CD4-positive, CD25-positive, alpha-beta regulatory T cell (primary cell): ENCODE measurements around the gene COASY. TPM values are rescaled to one million over a fixed set of nuclear protein-coding genes. Genes with fewer than 3 reads are reported as not detected.
"Not testable (repeated sequence)": the region's sequence is repeated elsewhere in the genome, so short reads cannot be mapped to it uniquely, and the experiment has no call there.

Experiments
- ATAC-seq, 2 donors: fragments of 150-1000 bp; cut with Tn5 transposase; one replicate each; pipeline ENCODE4 v1.10.0; 2021; ENCODE audit warnings: low read depth in 2 of 2, moderate number of reproducible peaks in 2 of 2, moderate library complexity in 1 of 2
- DNase-seq, 3 donors: peaks; one replicate each; pipeline versions ENCODE4 v3.0.0 to v3.0.0-alpha.2; 2012 to 2022; ENCODE audit warnings: mixed read lengths in 1 of 3
- H3K27ac ChIP-seq: one replicate; pipeline ENCODE4 v1.7.0; 2013; ENCODE audit warnings: mild to moderate bottlenecking, low read length; ENCODE audit not compliant: insufficient read depth, poor library complexity, severe bottlenecking
- H3K27me3 ChIP-seq: one replicate; pipeline ENCODE4 v1.7.0; 2013; ENCODE audit warnings: low read length; ENCODE audit not compliant: control insufficient read depth, insufficient read depth
- H3K36me3 ChIP-seq: one replicate; pipeline ENCODE4 v1.7.0; 2013; ENCODE audit warnings: mild to moderate bottlenecking, low read length, moderate library complexity; ENCODE audit not compliant: control insufficient read depth, insufficient read depth
- H3K4me1 ChIP-seq: 2 replicates; pipeline ENCODE4 v1.7.0; 2013; ENCODE audit warnings: mild to moderate bottlenecking, low read length; ENCODE audit not compliant: insufficient read depth, control insufficient read depth, poor library complexity, severe bottlenecking
- H3K4me3 ChIP-seq: one replicate; pipeline ENCODE4 v1.7.0; 2013; ENCODE audit warnings: low read depth, mild to moderate bottlenecking, low read length, moderate library complexity
- H3K9me3 ChIP-seq, 2 experiments: 1 replicate in 1 of 2; 2 replicates in 1 of 2; pipeline ENCODE4 v1.7.0; 2013; ENCODE audit warnings: low read length in 2 of 2, mild to moderate bottlenecking in 1 of 2, moderate library complexity in 1 of 2; ENCODE audit not compliant: control insufficient read depth in 2 of 2
- H3K27ac Mint-ChIP-seq, 3 donors: one replicate each; pipeline ENCODE4 v1.8.0; 2020 to 2022; ENCODE audit warnings: mild to moderate bottlenecking in 3 of 3, mixed read lengths in 3 of 3, moderate library complexity in 2 of 3
- H3K27me3 Mint-ChIP-seq: one replicate; pipeline ENCODE4 v1.8.0; 2022; ENCODE audit warnings: mild to moderate bottlenecking, mixed read lengths
- H3K36me3 Mint-ChIP-seq: one replicate; pipeline ENCODE4 v1.8.0; 2020; ENCODE audit warnings: mixed read lengths
- H3K4me1 Mint-ChIP-seq, 4 donors: one replicate each; pipeline ENCODE4 v1.8.0; 2020 to 2022; ENCODE audit warnings: mixed read lengths in 4 of 4, mild to moderate bottlenecking in 1 of 4
- H3K4me3 Mint-ChIP-seq, 4 donors: one replicate each; pipeline ENCODE4 v1.8.0; 2020 to 2022; ENCODE audit warnings: mild to moderate bottlenecking in 4 of 4, mixed read lengths in 4 of 4, moderate library complexity in 3 of 4
- H3K9me3 Mint-ChIP-seq, 7 donors: one replicate each; pipeline ENCODE4 v1.8.0; 2020 to 2022; ENCODE audit warnings: mixed read lengths in 7 of 7, mild to moderate bottlenecking in 3 of 7, moderate library complexity in 2 of 7
- polyA plus RNA-seq, 4 donors: library from polyadenylated mRNA; unstranded; fragments of 300-500 nt; fragmentation: Illumina TruSeq; gene quantifications; one replicate each; pipeline ENCODE4 v1.2.3, GENCODE V29; 2021
- total RNA-seq: library from RNA; stranded (reverse); gene quantifications from one replicate; pipeline ENCODE4 v1.2.3, GENCODE V29; 2022

The COASY gene
- total and polyA plus RNA-seq, 5 donors from 2014 or later, result 41.6 to 56.1 (median 48.7) TPM

DNA sequence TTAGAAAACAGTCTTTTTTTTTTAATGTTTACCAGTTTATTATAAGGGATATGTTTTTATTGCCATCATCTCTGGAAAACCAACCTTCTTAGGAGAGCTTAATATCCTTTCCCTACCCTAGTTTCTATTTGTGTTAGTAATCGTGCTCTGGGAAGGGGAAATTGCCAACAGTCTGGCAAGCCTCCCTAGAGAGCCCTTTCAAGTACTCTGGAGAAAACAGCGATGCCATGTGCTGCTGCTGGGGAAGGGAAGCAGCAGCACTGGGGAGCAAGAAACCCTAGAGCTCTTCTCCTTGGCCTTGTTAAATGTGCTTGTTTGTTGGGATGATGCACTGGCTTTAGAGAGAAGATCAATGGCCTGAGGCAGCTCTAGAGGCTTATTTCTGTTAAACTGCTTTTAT, 37.0 kb downstream of the COASY start:
- DNase-seq, result no peak
- peak overlapping the region in 2 of 3 donors; percentile 30 to 67 for H3K27ac Mint-ChIP-seq

DNA sequence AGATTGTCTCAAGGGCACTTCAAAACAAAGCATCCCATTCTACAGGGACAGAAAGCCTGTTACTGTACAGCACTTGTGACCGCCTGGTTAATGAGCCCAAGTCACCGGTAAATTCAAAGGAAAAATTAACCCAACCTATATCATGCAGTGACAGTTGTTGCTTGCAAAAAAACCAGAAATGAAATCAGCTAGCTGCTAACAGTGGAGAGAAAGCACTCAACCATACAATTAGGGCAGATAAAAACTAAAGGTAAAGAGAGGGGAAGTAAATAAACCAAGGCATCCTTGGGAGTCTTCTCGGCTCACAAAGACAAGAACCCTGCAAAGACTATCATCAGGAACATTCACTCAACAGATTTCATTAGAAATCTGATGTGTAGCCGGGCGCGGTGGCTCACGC, 41.4 kb downstream of the COASY start:
- Mint-ChIP-seq H3K4me3 (peak overlapping the region; percentile 4 to 100 (median 66)), H3K9me3 (no peaks in the 10 kb centered on the region), H3K27ac (peak overlapping the region in 2 of 3 donors; percentile 42 to 69), H3K4me1 (peaks cover 20 to 88% (median 58%) of the 10 kb centered on the region in 4 donors), H3K36me3 (peaks cover 31% of the 10 kb centered on the region), H3K27me3 (no peaks in the 10 kb centered on the region)
- Histone ChIP-seq H3K27ac (no peak overlapping the region), H3K4me3 (no peak overlapping the region), H3K4me1 (peaks cover 66% of the 10 kb centered on the region), H3K36me3 (peaks cover 32% of the 10 kb centered on the region), H3K9me3 (no peaks in the 10 kb centered on the region), H3K27me3 (no peaks in the 10 kb centered on the region)
- ATAC-seq (no peak), DNase-seq (no peak)

More for the DNA sequence above, 37.0 kb downstream of the COASY start:
- H3K36me3 Mint-ChIP-seq, result peaks cover 20% of the 10 kb centered on the region
- Histone ChIP-seq H3K27ac (no peak overlapping the region), H3K9me3 (no peaks in the 10 kb centered on the region), H3K4me1 (peaks cover 29% of the 10 kb centered on the region), H3K36me3 (peaks cover 42% of the 10 kb centered on the region), H3K4me3 (peak overlapping the region; percentile 37), H3K27me3 (no peaks in the 10 kb centered on the region)
- H3K4me3 Mint-ChIP-seq, result peak overlapping the region in 3 of 4 donors; percentile 3 to 45 (median 35)
- ATAC-seq, result no peak
- H3K4me1 Mint-ChIP-seq, result peaks cover 20 to 57% (median 32%) of the 10 kb centered on the region in 4 donors
- no peaks in the 10 kb centered on the region for H3K9me3 Mint-ChIP-seq
- H3K27me3 Mint-ChIP-seq, result no peaks in the 10 kb centered on the region

DNA sequence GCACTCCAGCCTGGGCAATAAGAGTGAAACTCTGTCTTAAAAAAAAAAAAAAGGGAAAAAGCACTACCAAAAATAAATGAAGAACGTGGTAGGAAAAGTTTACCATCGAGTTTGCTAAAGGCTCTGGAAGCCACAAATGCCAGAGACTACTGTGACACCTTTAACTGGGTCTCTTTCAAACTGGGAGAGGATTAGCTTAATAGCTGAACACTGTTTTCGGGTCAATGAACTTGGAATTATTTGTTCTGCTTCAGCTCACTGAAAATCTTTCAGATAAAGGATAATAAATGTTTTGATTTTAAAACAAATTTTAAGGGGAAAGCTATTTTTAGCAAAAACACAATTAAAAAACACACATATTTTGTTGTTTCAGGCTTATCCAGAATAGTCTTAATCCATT, 45.8 kb downstream of the COASY start:
- peak overlapping the region; percentile 98 for H3K4me3 ChIP-seq
- peak overlapping the region; percentile 91 for H3K27ac ChIP-seq
- no peaks in the 10 kb centered on the region for H3K9me3 ChIP-seq
- no peaks in the 10 kb centered on the region for H3K27me3 ChIP-seq
- Mint-ChIP-seq H3K4me3 (peak overlapping the region; percentile 100), H3K27ac (peak overlapping the region in 2 of 3 donors; percentile 38 to 97), H3K9me3 (no peaks in the 10 kb centered on the region), H3K4me1 (peaks cover 20 to 67% (median 48%) of the 10 kb centered on the region in 4 donors), H3K27me3 (peaks cover 7% of the 10 kb centered on the region), H3K36me3 (peaks cover 30% of the 10 kb centered on the region)
- H3K36me3 ChIP-seq, result peaks cover 9% of the 10 kb centered on the region
- H3K4me1 ChIP-seq, result peaks cover 60% of the 10 kb centered on the region
- ATAC-seq, result no peak
- DNase-seq, result no peak

DNA sequence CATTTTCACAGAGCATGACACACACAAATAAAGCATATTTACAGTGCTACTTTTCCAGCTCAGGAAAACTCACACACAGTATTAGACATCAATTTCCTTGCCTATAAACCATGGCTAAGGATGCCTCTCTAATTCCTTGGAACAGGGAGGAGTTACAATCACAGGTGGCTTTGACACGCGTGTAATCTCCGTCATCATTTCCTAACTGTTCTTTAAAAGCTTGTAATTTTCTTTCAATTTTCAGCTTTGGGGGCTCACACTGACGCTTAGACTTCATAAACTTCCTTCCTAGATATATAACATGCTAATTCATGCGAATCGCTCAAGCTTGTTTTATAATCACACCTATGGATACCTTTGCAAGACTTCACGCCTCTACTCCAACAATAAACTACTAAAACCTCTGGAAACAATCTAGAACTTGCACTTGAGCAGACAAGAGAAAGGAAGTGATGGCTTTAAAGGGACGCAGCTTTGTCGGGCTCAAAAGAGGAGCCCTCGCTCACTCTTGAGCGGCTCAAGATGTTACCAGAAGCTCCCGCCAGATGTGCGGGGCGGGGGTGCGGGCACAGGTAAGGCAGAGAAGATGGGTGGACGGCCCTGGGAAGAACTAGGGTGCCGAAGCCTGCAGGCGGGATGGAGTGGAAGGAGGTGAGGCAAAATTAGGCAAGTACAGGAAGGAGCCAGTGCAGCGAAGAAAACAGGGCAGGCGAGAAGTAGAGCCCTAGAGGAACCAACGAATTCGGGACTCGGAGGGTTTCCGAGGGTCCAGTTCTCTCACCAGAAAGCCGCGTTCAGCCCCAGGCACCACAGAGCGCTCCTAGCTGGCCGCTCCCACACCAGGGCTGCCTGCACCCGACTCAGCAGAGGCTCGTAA, 46.6 kb downstream of the COASY start:
- H3K9me3 ChIP-seq, result no peaks in the 10 kb centered on the region
- DNase-seq, result peak in 2 of 3 donors; percentile 36 to 63
- Mint-ChIP-seq H3K27ac (peak overlapping the region; percentile 97 to 100 (median 100)), H3K9me3 (no peaks in the 10 kb centered on the region), H3K4me1 (peaks cover 13 to 60% (median 41%) of the 10 kb centered on the region in 4 donors), H3K4me3 (peak overlapping the region; percentile 100), H3K27me3 (peaks cover 7% of the 10 kb centered on the region), H3K36me3 (peaks cover 26% of the 10 kb centered on the region)
- peaks cover 55% of the 10 kb centered on the region for H3K4me1 ChIP-seq
- H3K27me3 ChIP-seq, result no peaks in the 10 kb centered on the region
- peak; percentile 47 to 58 for ATAC-seq
- peaks cover 4% of the 10 kb centered on the region for H3K36me3 ChIP-seq
- peak overlapping the region; percentile 91 for H3K27ac ChIP-seq
- H3K4me3 ChIP-seq, result peak overlapping the region; percentile 98

DNA sequence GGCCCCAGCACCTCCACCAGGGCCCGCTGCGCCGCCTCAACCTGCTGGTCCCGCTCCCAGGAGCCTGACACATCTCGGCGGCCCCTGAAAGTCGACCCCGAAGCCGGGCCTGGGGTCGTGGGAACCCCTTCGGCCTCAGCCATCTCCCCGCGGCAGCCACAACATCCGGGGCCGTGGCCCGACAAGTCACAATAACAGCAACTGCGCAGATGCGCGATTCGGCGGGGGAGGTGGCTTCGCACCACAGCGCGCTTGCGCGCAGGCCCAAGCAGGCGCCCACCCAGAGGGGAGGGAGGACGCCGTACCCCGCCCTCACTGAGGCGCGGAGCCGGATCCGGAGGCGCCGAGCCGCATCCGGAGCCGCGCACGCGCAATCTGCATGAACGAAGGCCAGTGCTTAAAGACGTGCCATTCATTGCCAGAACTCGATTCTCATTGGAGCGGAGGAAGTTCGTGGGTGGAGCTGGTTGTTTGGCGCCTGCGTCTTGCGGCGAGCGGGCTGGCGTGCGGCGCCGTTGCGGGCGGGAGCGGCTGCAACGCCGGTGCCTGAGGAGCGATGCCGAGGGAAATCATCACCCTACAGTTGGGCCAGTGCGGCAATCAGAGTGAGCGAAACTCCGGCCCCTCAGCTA, 47.4 kb downstream of the COASY start, which contains the start of the genes RETREG3 and TUBG1:
RETREG3 (minus strand) TSS at position 193 of the 632 bp plus-strand sequence; CDS start at position 143, 50 bp downstream.
TUBG1 (plus strand) TSS at position 502 of the 632 bp plus-strand sequence; CDS start at position 557, 55 bp downstream.
- Histone ChIP-seq H3K9me3 (no peaks in the 10 kb centered on the region), H3K4me1 (peaks cover 52% of the 10 kb centered on the region), H3K36me3 (peaks cover 3% of the 10 kb centered on the region), H3K27me3 (no peaks in the 10 kb centered on the region), H3K27ac (peak within 1 kb of the TSS; percentile 91), H3K4me3 (peak within 1 kb of the TSS; percentile 98)
- Mint-ChIP-seq H3K27me3 (peaks cover 7% of the 10 kb centered on the region), H3K36me3 (peaks cover 26% of the 10 kb centered on the region), H3K4me3 (peak within 1 kb of the TSS; percentile 100), H3K27ac (peak within 1 kb of the TSS; percentile 97 to 100 (median 100)), H3K4me1 (peaks cover 6 to 53% (median 36%) of the 10 kb centered on the region in 4 donors), H3K9me3 (no peaks in the 10 kb centered on the region)
- DNase-seq (peak; percentile 99 to 100 (median 99)), ATAC-seq (peak; percentile 90 to 93)

DNA sequence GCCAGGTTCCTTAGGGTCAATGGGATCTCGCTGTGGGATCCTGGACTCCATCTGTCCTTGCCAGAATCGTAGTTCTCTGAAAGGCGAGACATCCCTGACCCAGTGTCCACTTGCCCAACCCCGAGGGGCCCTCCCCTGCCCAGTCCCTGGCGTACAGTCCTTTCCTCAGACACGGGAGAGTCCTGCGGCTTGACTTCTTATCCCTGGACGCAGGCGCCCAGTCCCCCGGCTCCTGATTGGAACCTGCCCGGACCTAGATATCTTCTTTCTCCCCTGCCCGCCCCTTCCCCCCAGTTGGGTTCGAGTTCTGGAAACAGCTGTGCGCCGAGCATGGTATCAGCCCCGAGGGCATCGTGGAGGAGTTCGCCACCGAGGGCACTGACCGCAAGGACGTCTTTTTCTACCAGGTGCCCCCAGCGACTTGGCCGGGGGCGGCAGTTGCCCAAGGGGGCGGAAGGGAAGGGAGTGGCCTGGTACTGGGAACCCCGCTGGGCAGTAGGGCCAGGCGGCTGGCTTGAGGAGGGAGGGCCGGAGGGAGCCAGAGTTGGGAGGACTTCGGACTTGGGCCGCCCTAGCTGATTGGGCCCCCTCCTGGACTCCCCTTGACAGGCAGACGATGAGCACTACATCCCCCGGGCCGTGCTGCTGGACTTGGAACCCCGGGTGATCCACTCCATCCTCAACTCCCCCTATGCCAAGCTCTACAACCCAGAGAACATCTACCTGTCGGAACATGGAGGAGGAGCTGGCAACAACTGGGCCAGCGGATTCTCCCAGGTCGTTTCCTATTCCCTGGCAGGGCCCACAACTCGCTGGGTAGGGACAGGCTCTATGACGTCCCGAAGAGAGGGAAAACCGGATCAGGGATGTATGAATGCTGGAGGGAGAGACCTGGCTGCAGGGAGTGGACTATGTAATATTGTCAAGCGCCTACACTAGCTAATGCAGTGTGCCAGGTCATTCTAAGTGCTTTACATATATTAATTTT, 48.2 kb downstream of the COASY start:
- not testable (repeated sequence) for H3K27me3 Mint-ChIP-seq, DNase-seq

More for the DNA sequence above, 48.2 kb downstream of the COASY start:
- Histone ChIP-seq H3K27ac (peak overlapping the region; percentile 76), H3K4me1 (peaks cover 44% of the 10 kb centered on the region), H3K36me3 (peaks cover 11% of the 10 kb centered on the region), H3K4me3 (peak overlapping the region; percentile 88)
- H3K27me3 ChIP-seq, H3K9me3 Mint-ChIP-seq, H3K9me3 ChIP-seq, ATAC-seq: not testable (repeated sequence)
- H3K27ac Mint-ChIP-seq, result peak overlapping the region; percentile 97 to 100 (median 100)
- peak overlapping the region; percentile 100 for H3K4me3 Mint-ChIP-seq
- H3K4me1 Mint-ChIP-seq, result peaks cover 5 to 45% (median 29%) of the 10 kb centered on the region in 4 donors
- peaks cover 27% of the 10 kb centered on the region for H3K36me3 Mint-ChIP-seq
